WTC11 (cell line): ENCODE data around the gene FBXO9.

Source experiments
- E2F1 ChIP-seq: sonication (generic); formaldehyde crosslinking; IDR thresholded peaks from 2 replicates; pipeline ENCODE4 v1.8.0; 2022; ENCODE audit warnings: mild to moderate bottlenecking, missing genetic modification reagents
- ETV6 ChIP-seq: sonication (generic); formaldehyde crosslinking; IDR thresholded peaks from 2 replicates; pipeline ENCODE4 v1.8.1; 2022; ENCODE audit warnings: mild to moderate bottlenecking, missing genetic modification reagents
- GABPB1 ChIP-seq: sonication (generic); formaldehyde crosslinking; IDR thresholded peaks from 2 replicates; pipeline ENCODE4 v1.8.1; 2023; ENCODE audit warnings: mild to moderate bottlenecking, missing genetic modification reagents
- GTF2I ChIP-seq: fragments of 250-450 bp; sonication (Bioruptor Pico); conservative IDR thresholded peaks from 2 replicates; pipeline ENCODE4 v1.4.0; 2021; ENCODE audit warnings: mild to moderate bottlenecking
- IRF2 ChIP-seq: sonication (generic); formaldehyde crosslinking; IDR thresholded peaks from 2 replicates; pipeline ENCODE4 v1.8.0; 2022; ENCODE audit warnings: low read depth, missing genetic modification reagents, borderline replicate concordance
- MAX ChIP-seq: sonication (generic); formaldehyde crosslinking; IDR thresholded peaks from 2 replicates; pipeline ENCODE4 v1.8.0; 2022; ENCODE audit warnings: mild to moderate bottlenecking, missing genetic modification reagents
- MLX ChIP-seq: sonication (generic); formaldehyde crosslinking; IDR thresholded peaks from 2 replicates; pipeline ENCODE4 v1.8.1; 2023; ENCODE audit warnings: mild to moderate bottlenecking, missing genetic modification reagents, moderate library complexity
- NFYB ChIP-seq: sonication (generic); formaldehyde crosslinking; conservative IDR thresholded peaks from 2 replicates; pipeline ENCODE4 v1.8.0; 2022; ENCODE audit warnings: low read depth, missing genetic modification reagents
- PRDM15 ChIP-seq: sonication (generic); formaldehyde crosslinking; IDR thresholded peaks from 2 replicates; pipeline ENCODE4 v1.8.0; 2022; ENCODE audit warnings: missing genetic modification reagents
- TCF7 ChIP-seq: sonication (generic); formaldehyde crosslinking; IDR thresholded peaks from 2 replicates; pipeline ENCODE4 v1.8.0; 2022; ENCODE audit warnings: mild to moderate bottlenecking, low read depth, missing genetic modification reagents, moderate library complexity
- ZNF416 ChIP-seq: fragments of 250-450 bp; sonication (Bioruptor Pico); IDR thresholded peaks from 2 replicates; pipeline ENCODE4 v1.9.0; 2021; ENCODE audit warnings: mild to moderate bottlenecking, inconsistent platforms
- TF ChIP-seq, protein P1 (sequence below): sonication (generic); formaldehyde crosslinking; IDR thresholded peaks from 2 replicates; pipeline ENCODE4 v1.8.1; 2023; ENCODE audit warnings: mild to moderate bottlenecking, missing genetic modification reagents
- TF ChIP-seq, protein P2 (sequence below): fragments of 200-600 bp; IDR thresholded peaks from 2 replicates; pipeline ENCODE4 v1.8.0; 2022; ENCODE audit warnings: antibody characterized with exemption

DNA sequence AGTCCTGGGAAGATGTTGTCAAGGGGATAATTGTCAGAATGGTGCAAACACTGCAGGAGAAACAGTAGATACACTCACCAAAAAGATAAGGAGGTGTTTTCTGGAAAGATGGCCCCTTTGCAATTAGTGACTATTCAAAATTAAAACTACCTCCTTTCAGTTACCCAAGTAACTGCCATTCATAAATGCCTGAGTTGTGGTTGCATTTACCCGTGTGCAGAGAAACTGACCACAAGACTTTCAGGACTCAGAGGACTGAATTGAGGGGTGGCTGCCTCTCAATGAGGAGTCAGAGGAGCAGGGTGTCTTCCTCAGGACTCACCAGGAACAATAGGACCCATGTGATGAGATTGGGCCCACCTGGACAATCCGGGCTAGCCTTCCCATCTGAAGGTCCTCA, 44.4 kb downstream of the FBXO9 start:
- TF ChIP-seq, protein P1, sequence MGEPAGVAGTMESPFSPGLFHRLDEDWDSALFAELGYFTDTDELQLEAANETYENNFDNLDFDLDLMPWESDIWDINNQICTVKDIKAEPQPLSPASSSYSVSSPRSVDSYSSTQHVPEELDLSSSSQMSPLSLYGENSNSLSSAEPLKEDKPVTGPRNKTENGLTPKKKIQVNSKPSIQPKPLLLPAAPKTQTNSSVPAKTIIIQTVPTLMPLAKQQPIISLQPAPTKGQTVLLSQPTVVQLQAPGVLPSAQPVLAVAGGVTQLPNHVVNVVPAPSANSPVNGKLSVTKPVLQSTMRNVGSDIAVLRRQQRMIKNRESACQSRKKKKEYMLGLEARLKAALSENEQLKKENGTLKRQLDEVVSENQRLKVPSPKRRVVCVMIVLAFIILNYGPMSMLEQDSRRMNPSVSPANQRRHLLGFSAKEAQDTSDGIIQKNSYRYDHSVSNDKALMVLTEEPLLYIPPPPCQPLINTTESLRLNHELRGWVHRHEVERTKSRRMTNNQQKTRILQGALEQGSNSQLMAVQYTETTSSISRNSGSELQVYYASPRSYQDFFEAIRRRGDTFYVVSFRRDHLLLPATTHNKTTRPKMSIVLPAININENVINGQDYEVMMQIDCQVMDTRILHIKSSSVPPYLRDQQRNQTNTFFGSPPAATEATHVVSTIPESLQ = no peak
- TF ChIP-seq GABPB1 (no peak), PRDM15 (no peak), MLX (CRISPR knock-in tag) (no peak), MAX (CRISPR knock-in tag) (no peak), NFYB (CRISPR knock-in tag) (no peak), ZNF416 (CRISPR knock-in tag) (no peak), ETV6 (CRISPR knock-in tag) (no peak), IRF2 (CRISPR knock-in tag) (no peak), GTF2I (CRISPR knock-in tag) (no peak), TCF7 (CRISPR knock-in tag) (no peak), E2F1 (CRISPR knock-in tag) (no peak)
- TF ChIP-seq, protein P2, sequence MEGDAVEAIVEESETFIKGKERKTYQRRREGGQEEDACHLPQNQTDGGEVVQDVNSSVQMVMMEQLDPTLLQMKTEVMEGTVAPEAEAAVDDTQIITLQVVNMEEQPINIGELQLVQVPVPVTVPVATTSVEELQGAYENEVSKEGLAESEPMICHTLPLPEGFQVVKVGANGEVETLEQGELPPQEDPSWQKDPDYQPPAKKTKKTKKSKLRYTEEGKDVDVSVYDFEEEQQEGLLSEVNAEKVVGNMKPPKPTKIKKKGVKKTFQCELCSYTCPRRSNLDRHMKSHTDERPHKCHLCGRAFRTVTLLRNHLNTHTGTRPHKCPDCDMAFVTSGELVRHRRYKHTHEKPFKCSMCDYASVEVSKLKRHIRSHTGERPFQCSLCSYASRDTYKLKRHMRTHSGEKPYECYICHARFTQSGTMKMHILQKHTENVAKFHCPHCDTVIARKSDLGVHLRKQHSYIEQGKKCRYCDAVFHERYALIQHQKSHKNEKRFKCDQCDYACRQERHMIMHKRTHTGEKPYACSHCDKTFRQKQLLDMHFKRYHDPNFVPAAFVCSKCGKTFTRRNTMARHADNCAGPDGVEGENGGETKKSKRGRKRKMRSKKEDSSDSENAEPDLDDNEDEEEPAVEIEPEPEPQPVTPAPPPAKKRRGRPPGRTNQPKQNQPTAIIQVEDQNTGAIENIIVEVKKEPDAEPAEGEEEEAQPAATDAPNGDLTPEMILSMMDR = no peak
